ENCODE data around the gene PBX2. TPM values are rescaled to one million over a fixed set of nuclear protein-coding genes. Genes with fewer than 3 reads are reported as not detected.

Gene PBX2
- total RNA-seq, 1 experiment from 2014 or later = 48.1 TPM

- intact Hi-C loops (cut with micrococcal nuclease) = no loop called here
- Mint-ChIP-seq H3K27me3 (ENCODE audit: insufficient read depth, unreplicated experiment) (peaks cover 27% of the 10 kb centered on the region), H3K36me3 (ENCODE audit: insufficient read depth, unreplicated experiment) (no peaks in the 10 kb centered on the region), H3K4me1 (ENCODE audit: insufficient read depth, unreplicated experiment) (peaks cover 5% of the 10 kb centered on the region), H3K9me3 (ENCODE audit: unreplicated experiment) (no peaks in the 10 kb centered on the region), H3K27ac (ENCODE audit: low read depth, unreplicated experiment) (no peak overlapping the region), H3K4me3 (ENCODE audit: unreplicated experiment) (no peak overlapping the region)
- no peak for TF ChIP-seq CTCF (IDR thresholded peaks at IDR 0.05; ENCODE audit: unreplicated experiment)
- no peak for DNase-seq (ENCODE audit: unreplicated experiment)
- ChIA-PET POLR2A (no interaction called here), CTCF (no interaction called here)
- no TSS peak for BruUV-seq (replicated peaks)
Observed at GRCh38 chr6:32224696-32225095, 34.7 kb upstream of the PBX2 start.

- peaks cover 38% of the 10 kb centered on the region for H3K27me3 Mint-ChIP-seq (ENCODE audit: insufficient read depth, unreplicated experiment)
- H3K4me1 Mint-ChIP-seq (ENCODE audit: insufficient read depth, unreplicated experiment) = peaks cover 5% of the 10 kb centered on the region
- no peaks in the 10 kb centered on the region for H3K9me3 Mint-ChIP-seq (ENCODE audit: unreplicated experiment)
- no peaks in the 10 kb centered on the region for H3K36me3 Mint-ChIP-seq (ENCODE audit: insufficient read depth, unreplicated experiment)
- H3K27ac Mint-ChIP-seq (ENCODE audit: low read depth, unreplicated experiment) = no peak within 1 kb of the TSS
- BruUV-seq (replicated peaks) = no TSS peak
- ChIA-PET POLR2A (no interaction called here), CTCF (interaction anchor here (0.6 to 1.0 kb wide), 2 partner anchors 21 to 543 kb away, joined by 3 to 6 read pairs; partner anchors contain the start of gene LY6G5C)
- intact Hi-C loops (cut with micrococcal nuclease) = no loop called here
- no peak for DNase-seq (ENCODE audit: unreplicated experiment)
- no peak for TF ChIP-seq CTCF (IDR thresholded peaks at IDR 0.05; ENCODE audit: unreplicated experiment)
- no peak within 1 kb of the TSS for H3K4me3 Mint-ChIP-seq (ENCODE audit: unreplicated experiment)
Observed at GRCh38 chr6:32223258-32224235, 33.5 kb upstream of the PBX2 start, which contains the start of gene NOTCH4. TSS of gene NOTCH4 (minus strand) at chr6:32224067. CDS start at chr6:32223928, 139 bp downstream.

- H3K36me3 Mint-ChIP-seq (ENCODE audit: insufficient read depth, unreplicated experiment) = no peaks in the 10 kb centered on the region
- CTCF ChIA-PET = interaction anchor here (0.7 kb wide), 1 partner anchor 23 kb away, joined by 4 read pairs; no protein-coding TSS in a partner anchor
- no peak for TF ChIP-seq CTCF (IDR thresholded peaks at IDR 0.05; ENCODE audit: unreplicated experiment)
- H3K27me3 Mint-ChIP-seq (ENCODE audit: insufficient read depth, unreplicated experiment) = peaks cover 48% of the 10 kb centered on the region
- no peak overlapping the region for H3K4me3 Mint-ChIP-seq (ENCODE audit: unreplicated experiment)
- no peak overlapping the region for H3K27ac Mint-ChIP-seq (ENCODE audit: low read depth, unreplicated experiment)
- intact Hi-C loops (cut with micrococcal nuclease) = no loop called here
- H3K9me3 Mint-ChIP-seq (ENCODE audit: unreplicated experiment) = no peaks in the 10 kb centered on the region
- peaks cover 5% of the 10 kb centered on the region for H3K4me1 Mint-ChIP-seq (ENCODE audit: insufficient read depth, unreplicated experiment)
- no TSS peak for BruUV-seq (replicated peaks)
- POLR2A ChIA-PET = interaction anchor here (0.6 kb wide), 1 partner anchor 202 kb away, joined by 3 read pairs; no protein-coding TSS in a partner anchor
- peak; percentile 26 for DNase-seq (ENCODE audit: unreplicated experiment)
Observed at GRCh38 chr6:32222333-32223230, 32.6 kb upstream of the PBX2 start.

GRCh38 chr6:32220021-32220420 is 30.0 kb upstream of the PBX2 start:
- H3K9me3 Mint-ChIP-seq (ENCODE audit: unreplicated experiment) = no peaks in the 10 kb centered on the region
- H3K36me3 Mint-ChIP-seq (ENCODE audit: insufficient read depth, unreplicated experiment) = no peaks in the 10 kb centered on the region
- TF ChIP-seq CTCF (IDR thresholded peaks at IDR 0.05; ENCODE audit: unreplicated experiment) = no peak
- no TSS peak for BruUV-seq (replicated peaks)
- no peak for DNase-seq (ENCODE audit: unreplicated experiment)
- H3K4me1 Mint-ChIP-seq (ENCODE audit: insufficient read depth, unreplicated experiment) = peaks cover 5% of the 10 kb centered on the region
- no peak overlapping the region for H3K27ac Mint-ChIP-seq (ENCODE audit: low read depth, unreplicated experiment)
- intact Hi-C loops (cut with micrococcal nuclease) = no loop called here
- POLR2A ChIA-PET = no interaction called here
- CTCF ChIA-PET = no interaction called here
- peaks cover 71% of the 10 kb centered on the region for H3K27me3 Mint-ChIP-seq (ENCODE audit: insufficient read depth, unreplicated experiment)
- no peak overlapping the region for H3K4me3 Mint-ChIP-seq (ENCODE audit: unreplicated experiment)
